ENCODE measurements around the gene UGCG.
"Not testable (repeated sequence)": the region's sequence is repeated elsewhere in the genome, so short reads cannot be mapped to it uniquely, and the experiment has no call there.

Gene UGCG

GRCh38 chr9:111891910-111892499, 4.6 kb upstream of the UGCG start:
- no peak for FAIRE-seq

DNA sequence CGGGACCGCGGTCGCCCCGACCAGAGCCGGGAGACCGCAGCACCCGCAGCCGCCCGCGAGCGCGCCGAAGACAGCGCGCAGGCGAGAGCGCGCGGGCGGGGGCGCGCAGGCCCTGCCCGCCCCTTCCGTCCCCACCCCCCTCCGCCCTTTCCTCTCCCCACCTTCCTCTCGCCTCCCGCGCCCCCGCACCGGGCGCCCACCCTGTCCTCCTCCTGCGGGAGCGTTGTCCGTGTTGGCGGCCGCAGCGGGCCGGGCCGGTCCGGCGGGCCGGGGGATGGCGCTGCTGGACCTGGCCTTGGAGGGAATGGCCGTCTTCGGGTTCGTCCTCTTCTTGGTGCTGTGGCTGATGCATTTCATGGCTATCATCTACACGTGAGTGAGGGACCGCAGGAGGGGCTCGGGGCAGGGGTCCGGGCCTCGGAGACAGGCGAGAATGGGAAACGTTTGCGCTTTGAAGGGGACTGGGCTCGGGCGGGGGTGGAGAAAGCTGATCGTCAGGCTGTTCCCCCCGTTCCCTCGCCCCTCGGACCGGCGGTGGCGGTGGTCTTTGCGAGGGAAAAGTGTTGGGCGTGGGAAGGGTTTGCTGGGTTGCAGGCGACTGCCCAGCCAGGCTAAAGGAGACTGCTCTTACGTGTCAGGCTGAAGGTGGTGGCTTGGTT, 457 bp downstream of the UGCG start:
- FAIRE-seq, result no peak

DNA sequence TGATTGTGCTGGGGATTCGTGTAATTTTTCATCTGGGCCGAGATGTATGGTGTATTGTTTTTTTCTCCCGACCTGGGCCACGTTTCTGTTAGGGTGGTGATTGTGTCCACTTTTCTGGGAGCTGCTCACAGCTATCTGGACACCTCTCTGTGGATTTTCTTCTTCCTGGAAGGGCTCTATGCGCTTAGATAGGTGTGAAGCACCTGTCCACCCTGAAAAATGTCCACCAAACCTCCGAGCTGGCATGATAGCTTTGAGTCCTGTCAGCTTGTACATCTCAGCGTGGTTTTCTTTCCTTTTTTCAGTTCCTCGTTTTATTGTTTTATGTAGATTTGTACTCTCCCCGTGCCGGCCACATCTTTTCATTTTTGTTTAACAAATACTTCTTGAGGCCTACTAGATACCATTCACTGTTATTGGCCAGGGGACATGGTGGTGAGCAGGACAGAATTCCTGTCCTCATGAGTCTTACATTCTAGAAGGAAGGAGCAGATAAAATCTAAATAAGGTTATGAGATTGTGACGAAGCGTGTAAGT, 1.1 kb downstream of the UGCG start:
- no peak for FAIRE-seq

DNA sequence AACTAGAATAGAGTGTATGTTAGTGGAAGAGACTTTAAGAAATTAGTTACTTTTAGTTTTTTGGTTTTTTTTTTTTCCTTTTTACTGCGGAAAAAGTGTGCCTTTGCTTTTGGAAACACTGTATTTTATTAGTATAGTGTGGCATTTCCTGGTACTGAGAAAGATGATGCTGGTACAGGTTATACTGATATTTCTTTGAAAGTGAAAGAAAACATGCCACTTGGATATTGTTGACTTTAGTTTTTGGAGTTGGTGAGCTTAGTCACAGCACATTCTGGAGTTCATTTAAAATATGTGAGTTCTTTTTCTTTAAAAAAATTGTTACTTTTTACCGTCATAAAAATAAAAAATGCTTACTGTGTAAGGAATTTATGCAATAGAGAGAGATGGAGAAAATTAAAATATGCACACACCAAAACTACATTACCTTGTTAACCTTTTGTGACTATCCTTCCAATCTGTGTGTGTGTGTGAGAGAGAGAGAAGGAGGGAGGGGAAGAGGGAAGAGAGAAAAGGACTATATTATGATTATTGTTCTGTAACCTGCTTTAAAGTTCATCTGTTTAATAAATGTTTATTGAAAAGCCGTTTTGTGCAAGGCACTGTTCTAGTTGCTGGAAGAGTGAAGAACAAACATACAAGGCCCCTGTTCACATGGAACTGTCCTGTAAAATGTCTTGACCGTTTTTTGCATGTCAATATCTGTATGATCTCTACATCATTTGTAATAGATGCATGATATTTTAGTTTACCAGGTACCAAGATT, 1.9 kb downstream of the UGCG start:
- no peak for FAIRE-seq

- FAIRE-seq, result no peak
Observed at GRCh38 chr9:111900151-111900857, 3.7 kb downstream of the UGCG start.

DNA sequence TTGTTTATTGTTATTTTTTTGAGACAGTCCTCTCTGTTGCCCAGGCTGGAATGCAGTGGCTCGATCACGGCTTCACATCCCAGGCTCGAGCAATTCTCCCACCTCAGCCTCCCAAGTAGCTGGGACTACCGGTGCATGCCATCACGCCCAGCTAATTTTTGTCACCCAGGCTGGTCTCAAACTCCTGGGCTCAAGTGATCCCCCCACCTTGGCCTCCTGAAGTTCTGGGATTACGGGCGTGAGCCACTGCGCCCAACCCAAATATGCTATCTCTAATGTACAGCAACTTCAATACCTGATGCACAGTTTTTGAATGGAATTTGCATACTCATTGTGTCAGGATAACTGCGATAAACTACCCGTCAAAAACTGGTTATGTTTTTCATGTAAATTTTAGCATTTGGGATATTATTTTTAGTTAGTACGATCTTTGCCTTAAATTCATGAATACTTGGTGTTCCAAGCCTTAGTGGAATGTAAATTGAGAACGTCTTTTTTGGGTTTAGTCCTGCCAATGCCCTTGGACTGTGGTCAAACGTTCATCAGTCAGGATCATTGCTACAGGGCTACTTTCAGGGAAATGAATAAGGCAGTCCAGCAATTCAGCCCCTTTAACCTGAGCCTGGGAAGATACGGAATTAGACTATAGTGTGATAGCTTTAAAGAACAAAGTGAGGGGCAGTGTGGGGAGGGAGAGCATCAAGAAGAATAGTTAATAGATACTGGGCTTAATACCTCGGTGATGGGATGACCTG, 4.4 kb downstream of the UGCG start:
- FAIRE-seq, result no peak

GRCh38 chr9:111902391-111903139, 6.0 kb downstream of the UGCG start:
- FAIRE-seq, result no peak

GRCh38 chr9:111903535-111903934, 6.9 kb downstream of the UGCG start:
- not testable (repeated sequence) for FAIRE-seq

GRCh38 chr9:111904026-111904425, 7.4 kb downstream of the UGCG start:
- no peak for FAIRE-seq

DNA sequence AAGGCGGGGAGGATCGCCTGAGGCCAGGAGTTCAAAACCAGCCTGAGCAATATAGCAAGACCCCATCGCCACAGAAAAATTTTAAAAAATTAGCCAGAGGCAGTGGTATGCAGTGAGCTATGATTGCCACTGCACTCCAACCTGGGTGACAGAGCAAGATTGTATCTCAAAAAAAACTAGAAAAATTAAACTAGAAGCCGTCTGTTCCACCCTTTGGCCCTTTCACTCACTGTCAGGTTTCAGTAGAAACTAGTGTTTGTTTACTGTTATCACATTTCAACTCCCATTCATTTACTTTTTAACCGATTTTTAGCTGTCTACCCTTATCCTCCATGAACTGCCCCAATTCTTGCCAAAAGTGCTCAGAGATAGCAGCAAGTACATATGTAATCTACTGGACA, 8.3 kb downstream of the UGCG start:
- FAIRE-seq, result no peak

- no peak for FAIRE-seq
Observed at GRCh38 chr9:111907147-111907546, 10.5 kb downstream of the UGCG start.

DNA sequence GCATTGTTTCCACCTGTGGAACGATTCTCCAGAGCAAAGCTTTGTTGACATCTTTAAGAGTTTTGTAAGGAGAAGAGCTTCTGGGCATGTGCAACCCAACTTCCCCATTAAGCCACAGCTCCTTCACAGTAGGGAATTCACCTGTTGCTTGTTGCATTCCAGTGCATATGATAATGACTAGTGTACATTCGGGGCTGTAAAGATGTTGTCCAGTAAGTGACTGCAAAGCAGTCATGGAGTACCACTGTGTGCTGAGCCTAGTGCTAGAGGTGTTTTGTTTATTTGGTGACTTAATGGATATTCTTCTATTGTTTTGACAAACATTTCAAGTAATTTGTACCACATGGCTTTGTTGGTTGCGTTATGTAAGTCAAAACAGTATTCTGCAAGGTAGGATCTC, 12.8 kb downstream of the UGCG start:
- no peak for FAIRE-seq

DNA sequence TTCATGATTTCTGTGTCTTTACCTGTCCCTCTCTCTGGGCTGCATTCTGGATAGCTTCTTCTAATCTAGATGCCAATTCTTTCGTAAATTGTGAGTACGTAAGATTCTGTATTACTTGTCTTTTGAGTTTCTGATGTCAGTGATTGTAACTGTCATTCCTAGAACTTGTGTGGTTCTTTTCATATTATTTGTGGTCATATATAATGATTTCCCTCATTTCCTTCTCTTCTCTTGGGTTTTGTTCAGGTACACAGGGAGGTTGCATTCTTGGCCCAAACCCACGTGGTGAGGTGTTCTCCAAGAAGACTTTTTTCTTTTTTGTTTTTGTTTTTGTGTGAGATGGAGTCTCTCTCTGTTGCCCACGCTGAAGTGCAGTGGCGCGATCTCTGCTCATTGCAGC, 13.8 kb downstream of the UGCG start:
- no peak for FAIRE-seq

GRCh38 chr9:111913159-111913558, 16.5 kb downstream of the UGCG start:
- FAIRE-seq, result no peak

DNA sequence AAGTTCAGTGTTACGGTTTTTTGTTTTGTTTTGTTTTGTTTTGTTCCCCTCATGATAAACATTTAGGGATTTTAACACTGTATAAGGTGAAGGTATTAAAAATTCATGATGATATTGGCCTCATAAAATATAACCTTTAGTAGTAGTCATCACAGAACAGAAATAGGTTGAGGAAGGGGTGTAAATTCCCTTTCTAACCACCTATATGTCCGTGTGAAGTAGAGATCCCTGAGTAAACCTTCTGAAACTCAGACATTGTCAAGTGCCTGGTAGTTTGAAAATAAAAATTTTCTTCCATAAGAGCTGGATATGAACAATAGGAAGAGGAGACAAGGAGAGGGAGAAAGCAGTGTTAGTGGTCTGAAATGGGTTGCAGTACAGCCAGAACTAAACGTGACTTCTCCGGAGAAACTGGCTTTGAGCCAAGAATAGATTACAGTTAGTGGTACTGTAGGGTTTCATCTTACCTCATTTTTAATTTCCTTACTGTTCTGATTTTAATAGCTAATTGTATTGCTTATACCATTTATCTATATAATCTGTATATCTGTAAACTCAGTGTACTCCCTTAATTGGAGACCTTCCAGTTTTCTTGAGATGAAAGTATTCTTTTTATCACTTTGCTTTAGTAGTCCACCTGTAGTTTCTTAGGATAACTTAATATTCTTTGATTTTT, 18.3 kb downstream of the UGCG start:
- FAIRE-seq, result no peak

DNA sequence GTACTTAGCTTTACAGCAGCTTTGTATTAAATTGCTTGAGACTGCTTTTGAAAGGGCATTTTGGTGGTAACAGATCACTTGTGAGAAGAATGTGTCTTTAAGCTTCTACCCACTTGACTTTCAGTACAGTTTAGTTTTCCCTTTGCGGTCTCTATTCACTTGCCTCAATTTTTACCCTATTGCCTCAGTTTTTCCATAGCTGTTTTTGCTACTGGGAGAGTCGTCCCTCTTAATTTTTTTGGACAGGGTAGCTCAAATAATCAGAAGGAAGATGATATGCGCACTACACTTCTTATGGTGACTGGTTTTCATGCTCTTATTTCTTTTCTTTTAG, 18.8 kb downstream of the UGCG start:
- FAIRE-seq, result no peak

- FAIRE-seq, result no peak
Observed at GRCh38 chr9:111916234-111916645, 19.6 kb downstream of the UGCG start.

DNA sequence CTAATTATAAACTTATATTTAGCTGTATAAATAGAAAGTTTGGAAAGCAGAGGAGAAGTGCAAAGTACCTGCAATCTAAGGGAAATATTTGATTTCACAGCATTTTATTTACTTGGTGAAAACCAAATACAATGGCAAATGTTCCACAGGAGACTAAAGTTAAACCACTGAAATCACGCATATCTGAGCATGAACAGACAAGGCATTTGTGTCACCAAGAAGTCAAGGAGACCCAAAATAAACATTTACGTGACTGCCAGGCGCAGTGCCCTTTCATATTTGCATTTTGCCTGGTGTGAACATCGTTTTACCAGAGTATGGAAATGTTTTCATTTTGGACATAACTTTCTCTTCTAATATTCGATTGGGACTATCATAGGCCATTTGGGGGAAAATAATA, 20.6 kb downstream of the UGCG start:
- FAIRE-seq, result no peak

- FAIRE-seq, result no peak
Observed at GRCh38 chr9:111917980-111918379, 21.4 kb downstream of the UGCG start.

DNA sequence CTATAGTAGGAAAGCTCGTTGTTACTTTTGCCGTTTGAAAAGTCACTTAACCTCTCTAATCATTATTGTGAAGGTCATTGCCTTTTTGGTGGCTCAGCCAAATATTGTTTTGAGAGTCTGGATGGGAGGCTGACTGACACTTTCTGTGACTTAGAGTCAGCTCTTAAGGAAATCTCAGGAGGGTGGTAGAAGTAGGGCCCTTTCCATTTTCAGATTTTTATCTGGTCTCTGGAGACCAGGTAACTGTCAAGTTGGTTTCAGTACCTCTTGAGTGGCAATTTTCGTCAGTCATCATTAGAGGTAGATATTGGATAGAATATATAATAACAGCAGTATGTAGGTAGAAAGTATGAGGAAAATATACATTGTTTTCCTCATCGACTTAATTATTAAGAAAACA, 23.3 kb downstream of the UGCG start:
- no peak for FAIRE-seq

GRCh38 chr9:111920531-111920930, 23.9 kb downstream of the UGCG start:
- FAIRE-seq, result no peak

Data from A204.1 (cell line).